Mammary epithelial cell (primary cell): ENCODE data around the gene ATP2A3.

Experiments
- CTCF ChIP-seq, 2 donors: IDR thresholded peaks in 1 of 2; conservative IDR thresholded peaks in 1 of 2; 2 replicates each; pipeline ENCODE4 v1.5.1; 2011 to 2012; ENCODE audit warnings: inconsistent platforms in 2 of 2, low read length in 2 of 2, mild to moderate bottlenecking in 2 of 2, control low read depth in 1 of 2, low read depth in 1 of 2; ENCODE audit not compliant: insufficient read depth in 1 of 2; ENCODE audit errors: extremely low read depth in 1 of 2
- EZH2 ChIP-seq: IDR thresholded peaks from 2 replicates; pipeline ENCODE4 v1.6.1; 2012; ENCODE audit warnings: low read length, inconsistent platforms, borderline replicate concordance

DNA sequence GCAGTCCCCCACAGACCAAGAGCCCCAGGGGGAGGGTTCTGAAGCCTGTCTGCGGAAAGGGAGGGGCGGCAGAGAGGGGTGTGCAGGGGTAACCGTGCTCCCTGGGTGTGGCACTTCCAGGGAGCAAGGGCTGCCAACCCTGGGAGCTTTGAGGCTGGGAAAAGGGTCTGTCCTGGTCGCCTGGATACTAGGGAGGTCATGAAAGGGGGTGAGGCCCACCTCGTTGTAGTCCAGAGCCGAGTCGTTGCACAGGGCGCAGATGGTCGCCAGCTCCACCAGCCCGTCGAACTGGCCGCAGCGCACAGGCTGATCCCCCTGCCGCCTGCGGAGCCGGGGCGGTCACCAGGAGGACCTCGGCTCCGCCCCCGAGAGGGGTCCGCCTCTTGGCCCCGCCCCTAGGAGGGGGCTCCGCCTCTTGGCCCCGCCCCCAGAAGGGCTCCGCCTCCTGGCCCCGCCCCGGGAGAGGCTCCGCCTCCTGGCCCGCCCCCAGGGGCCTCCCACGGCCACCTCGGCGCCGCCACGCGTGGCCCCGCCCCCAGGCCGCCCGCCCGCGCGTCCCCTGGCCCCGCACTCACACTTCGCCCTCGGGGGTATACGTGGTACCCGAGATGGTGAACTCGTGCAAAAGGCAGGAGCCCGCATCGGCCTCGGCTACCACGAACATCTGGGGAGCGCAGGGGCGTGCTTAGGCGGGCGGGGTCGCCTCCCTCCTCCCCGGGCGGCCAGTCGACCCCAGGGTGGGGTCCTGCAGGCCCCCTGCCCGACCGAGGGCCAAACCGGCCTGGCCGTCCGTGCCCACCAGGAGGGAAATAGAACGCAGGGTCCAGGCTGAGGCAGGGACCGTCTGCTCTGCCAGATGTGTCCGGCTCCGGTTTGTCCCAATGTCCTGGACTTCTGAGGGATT is 19.5 kb downstream of the ATP2A3 start:
- TF ChIP-seq CTCF (conservative IDR thresholded peaks at IDR 0.05 in 1 of 2, IDR thresholded peaks at IDR 0.05 in 1 of 2; ENCODE audit: extremely low read depth in 1 of 2, insufficient read depth in 1 of 2, low read depth in 1 of 2, low read length in 2 of 2) (no peak), EZH2 (no peak)
